GM12878 (cell line): ENCODE measurements around the gene KCNJ16.

Experiments
- ATF3 ChIP-seq: IDR thresholded peaks from 2 replicates; pipeline ENCODE4 v1.6.1; 2011; ENCODE audit warnings: low read depth, mild to moderate bottlenecking, low read length, moderate library complexity, borderline replicate concordance; ENCODE audit errors: extremely low read depth
- CBX5 ChIP-seq: sonication (generic); IDR thresholded peaks from 2 replicates; pipeline ENCODE4 v1.6.1; 2016; ENCODE audit warnings: low read depth, moderate library complexity, mild to moderate bottlenecking, inconsistent platforms
- CEBPB ChIP-seq, 2 experiments: fragments of 150-350 bp in 1 of 2; IDR thresholded peaks; 2 replicates each; pipeline ENCODE4 v1.6.1; 2012 to 2014; ENCODE audit warnings: low read depth in 2 of 2, low read length in 2 of 2, borderline replicate concordance in 1 of 2, inconsistent platforms in 1 of 2
- CTCF ChIP-seq, 3 experiments: IDR thresholded peaks in 2 of 3; conservative IDR thresholded peaks in 1 of 3; 2 replicates each; pipeline ENCODE4 v1.5.1; 2011; ENCODE audit warnings: low read depth in 3 of 3, low read length in 3 of 3, mild to moderate bottlenecking in 3 of 3, control low read depth in 2 of 3, moderate library complexity in 2 of 3, inconsistent platforms in 1 of 3, mixed read lengths in 1 of 3; ENCODE audit not compliant: control insufficient read depth in 2 of 3, insufficient read depth in 1 of 3; ENCODE audit errors: extremely low read depth in 1 of 3
- EZH2 ChIP-seq: IDR thresholded peaks from 2 replicates; pipeline ENCODE4 v1.6.1; 2012; ENCODE audit warnings: low read depth, mild to moderate bottlenecking, control low read depth, inconsistent platforms, low read length, borderline replicate concordance; ENCODE audit not compliant: control insufficient read depth
- MXI1 ChIP-seq: fragments of 150-350 bp; IDR thresholded peaks from 2 replicates; pipeline ENCODE4 v1.6.1; 2011; ENCODE audit warnings: low read depth, mild to moderate bottlenecking, inconsistent platforms, low read length, improper control_type of control experiment
- NFYB ChIP-seq: IDR thresholded peaks from 2 replicates; pipeline ENCODE4 v1.6.1; 2011; ENCODE audit warnings: low read depth, mild to moderate bottlenecking, low read length, improper control_type of control experiment, moderate library complexity; ENCODE audit not compliant: insufficient read depth
- POLR2AphosphoS2 ChIP-seq: IDR thresholded peaks from 2 replicates; pipeline ENCODE4 v1.6.1; 2011; ENCODE audit warnings: low read depth, mild to moderate bottlenecking, low read length, improper control_type of control experiment, moderate library complexity
- SPI1 ChIP-seq: IDR thresholded peaks from 2 replicates; pipeline ENCODE4 v1.6.1; 2011; ENCODE audit warnings: low read depth, mild to moderate bottlenecking, low read length, moderate library complexity, borderline replicate concordance; ENCODE audit not compliant: insufficient read depth

GRCh38 chr17:70071127-70071526 lies 3.9 kb upstream of the KCNJ16 start:
- no peak for TF ChIP-seq POLR2AphosphoS2
- TF ChIP-seq MXI1 = no peak
- TF ChIP-seq CTCF (IDR thresholded peaks at IDR 0.05 in 2 of 3, conservative IDR thresholded peaks at IDR 0.05 in 1 of 3; ENCODE audit: control insufficient read depth in 2 of 3, extremely low read depth in 1 of 3, insufficient read depth in 1 of 3, low read depth in 3 of 3, low read length in 3 of 3) = no peak
- TF ChIP-seq SPI1 = no peak
- no peak for TF ChIP-seq NFYB
- no peak for TF ChIP-seq ATF3
- no peak for TF ChIP-seq CEBPB (IDR thresholded peaks at IDR 0.05; ENCODE audit: borderline replicate concordance in 1 of 2, low read depth in 2 of 2, low read length in 2 of 2)
- no peak for TF ChIP-seq EZH2
- no peak for TF ChIP-seq CBX5
